Peyer's patch (tissue), 4 donors: Measurements from ENCODE around the gene ACTL10. TPM values are rescaled to one million over a fixed set of nuclear protein-coding genes. Genes with fewer than 3 reads are reported as not detected.

Experiments
- DNase-seq, 3 donors: peaks; one replicate each; pipeline ENCODE4 v3.0.0-alpha.2; 2017 to 2019
- H3K27ac ChIP-seq, 4 donors: fragments of 200-600 bp; sonication (generic); one replicate each; pipeline ENCODE4 v1.5.1; 2016 to 2019
- H3K27me3 ChIP-seq, 2 donors: fragments of 200-600 bp; sonication (generic); one replicate each; pipeline ENCODE4 v1.5.1; 2019
- H3K36me3 ChIP-seq, 3 donors: fragments of 200-600 bp; sonication (generic); one replicate each; pipeline ENCODE4 v1.5.1; 2016 to 2019
- H3K4me1 ChIP-seq, 4 donors: fragments of 200-600 bp; sonication (generic); one replicate each; pipeline ENCODE4 v1.5.1; 2016 to 2019
- H3K4me3 ChIP-seq, 4 donors: fragments of 200-600 bp; sonication (generic); 1 replicate in 3 of 4; 2 replicates in 1 of 4; pipeline ENCODE4 v1.5.1; 2016 to 2019; ENCODE audit warnings: mild to moderate bottlenecking in 1 of 4
- H3K9me3 ChIP-seq, 4 donors: fragments of 200-600 bp; sonication (generic); one replicate each; pipeline ENCODE4 v1.5.1; 2016 to 2019; ENCODE audit warnings: mild to moderate bottlenecking in 1 of 4
- POLR2A ChIP-seq, 2 donors: fragments of 450-650 bp; IDR thresholded peaks; one replicate each; pipeline ENCODE4 v1.5.1; 2017; ENCODE audit warnings: antibody characterized with exemption in 2 of 2, mild to moderate bottlenecking in 2 of 2, moderate library complexity in 2 of 2
- total RNA-seq, 4 donors: library from RNA; depleted of rRNA; stranded (reverse); fragments of >200 nt; gene quantifications; one replicate each; pipeline ENCODE4 v1.1.0, GENCODE V29; 2016
- TF ChIP-seq, protein P1 (sequence below), 6 experiments: fragments of 450-650 bp in 4 of 6; fragments of 200-600 bp in 2 of 6; sonication (generic) in 1 of 6; IDR thresholded peaks; one replicate each; pipeline ENCODE4 v1.5.1; 2017 to 2019; ENCODE audit warnings: antibody characterized with exemption in 6 of 6, mild to moderate bottlenecking in 3 of 6, moderate library complexity in 1 of 6

The ACTL10 gene
- total RNA-seq, 4 donors from 2014 or later = 1.2 to 3.1 (median 2.5) TPM; not detected in 1

DNA sequence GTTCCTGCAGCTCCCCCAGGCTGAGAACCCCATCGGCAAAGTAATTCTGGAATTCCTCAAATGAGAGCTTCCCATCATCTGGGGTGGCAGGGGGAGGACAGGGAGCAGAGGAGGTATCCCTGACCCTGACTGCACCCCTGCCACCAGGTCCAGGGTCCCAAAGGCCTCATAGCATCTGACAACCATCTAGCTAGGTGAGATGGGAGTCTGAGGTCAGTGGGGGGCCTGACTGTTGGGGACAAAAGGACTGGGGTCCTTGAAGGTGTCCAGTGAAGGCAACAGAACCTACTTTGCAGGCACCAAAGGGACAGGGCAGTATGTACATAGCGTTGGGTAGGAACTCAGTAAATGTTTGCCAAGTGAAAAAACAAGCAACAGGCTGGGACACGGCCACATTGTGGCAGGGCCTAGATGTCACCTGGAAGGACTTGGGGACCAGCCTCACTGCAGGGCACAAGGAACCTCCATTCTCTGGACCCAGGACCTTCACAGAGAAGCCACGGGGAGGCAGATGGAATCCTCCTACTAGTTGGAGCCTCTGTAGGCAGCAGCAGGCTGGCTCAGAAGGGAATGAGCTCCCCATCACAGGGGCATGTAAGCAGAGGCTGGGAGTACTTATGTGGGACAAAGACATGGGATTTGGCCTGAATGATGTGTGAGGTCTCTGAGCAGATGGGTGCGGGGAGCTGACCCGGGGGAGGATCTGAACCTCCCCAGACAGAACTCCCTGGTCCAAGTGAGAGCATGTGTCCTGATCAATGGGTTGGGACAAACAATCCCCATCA is 4.2 kb downstream of the ACTL10 start:
- H3K9me3 ChIP-seq = no peaks in the 10 kb centered on the region
- no peak overlapping the region for H3K4me3 ChIP-seq
- H3K4me1 ChIP-seq = peaks cover 0 to 53% (median 16%) of the 10 kb centered on the region in 4 donors
- H3K27ac ChIP-seq = no peak overlapping the region
- DNase-seq = no peak
- TF ChIP-seq, protein P1, sequence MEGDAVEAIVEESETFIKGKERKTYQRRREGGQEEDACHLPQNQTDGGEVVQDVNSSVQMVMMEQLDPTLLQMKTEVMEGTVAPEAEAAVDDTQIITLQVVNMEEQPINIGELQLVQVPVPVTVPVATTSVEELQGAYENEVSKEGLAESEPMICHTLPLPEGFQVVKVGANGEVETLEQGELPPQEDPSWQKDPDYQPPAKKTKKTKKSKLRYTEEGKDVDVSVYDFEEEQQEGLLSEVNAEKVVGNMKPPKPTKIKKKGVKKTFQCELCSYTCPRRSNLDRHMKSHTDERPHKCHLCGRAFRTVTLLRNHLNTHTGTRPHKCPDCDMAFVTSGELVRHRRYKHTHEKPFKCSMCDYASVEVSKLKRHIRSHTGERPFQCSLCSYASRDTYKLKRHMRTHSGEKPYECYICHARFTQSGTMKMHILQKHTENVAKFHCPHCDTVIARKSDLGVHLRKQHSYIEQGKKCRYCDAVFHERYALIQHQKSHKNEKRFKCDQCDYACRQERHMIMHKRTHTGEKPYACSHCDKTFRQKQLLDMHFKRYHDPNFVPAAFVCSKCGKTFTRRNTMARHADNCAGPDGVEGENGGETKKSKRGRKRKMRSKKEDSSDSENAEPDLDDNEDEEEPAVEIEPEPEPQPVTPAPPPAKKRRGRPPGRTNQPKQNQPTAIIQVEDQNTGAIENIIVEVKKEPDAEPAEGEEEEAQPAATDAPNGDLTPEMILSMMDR (IDR thresholded peaks at IDR 0.05) = no peak
- TF ChIP-seq POLR2A (IDR thresholded peaks at IDR 0.05) = no peak
- peaks cover 0 to 12% (median 0%) of the 10 kb centered on the region in 3 donors for H3K36me3 ChIP-seq
- no peaks in the 10 kb centered on the region for H3K27me3 ChIP-seq

DNA sequence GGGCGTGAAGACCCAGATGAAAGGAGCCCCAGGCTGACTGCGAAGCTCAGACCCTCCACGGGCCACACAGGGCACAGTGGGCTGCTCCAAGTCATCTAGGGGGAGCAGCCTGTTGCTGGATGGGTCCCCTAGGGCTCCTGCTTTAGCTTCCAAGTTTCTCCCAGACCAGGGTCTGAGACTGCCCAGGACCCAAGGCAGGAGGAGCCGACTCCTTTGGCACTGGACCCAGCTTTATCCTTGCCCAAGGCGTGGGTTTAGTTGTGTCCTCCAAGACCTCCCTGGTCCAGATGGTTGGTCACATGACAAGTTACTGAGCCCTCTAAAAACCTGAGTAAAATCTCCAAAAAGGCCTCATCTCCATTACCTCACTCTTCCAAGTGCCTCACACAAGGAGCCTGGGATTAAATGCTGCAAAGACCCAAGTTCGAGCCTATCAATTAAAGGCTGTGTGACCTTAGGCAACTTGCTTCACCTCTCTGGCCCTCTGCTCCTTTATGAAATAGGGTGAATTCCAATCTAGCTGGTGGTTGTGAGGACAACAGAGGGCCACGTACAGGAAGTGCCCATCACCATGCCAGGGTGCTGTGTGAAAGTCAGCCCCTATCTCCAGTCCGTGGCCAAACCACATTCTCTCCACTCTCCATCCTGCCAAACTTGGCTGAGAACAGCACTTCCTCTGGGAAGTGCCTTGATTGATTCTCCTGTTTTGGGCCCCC is 5.0 kb downstream of the ACTL10 start:
- TF ChIP-seq POLR2A (IDR thresholded peaks at IDR 0.05) = no peak
- TF ChIP-seq, protein P1 (IDR thresholded peaks at IDR 0.05) = no peak
- Histone ChIP-seq H3K9me3 (no peaks in the 10 kb centered on the region), H3K4me3 (no peak overlapping the region), H3K27ac (no peak overlapping the region), H3K27me3 (no peaks in the 10 kb centered on the region), H3K4me1 (peaks cover 0 to 53% (median 13%) of the 10 kb centered on the region in 4 donors), H3K36me3 (peaks cover 0 to 12% (median 0%) of the 10 kb centered on the region in 3 donors)
- DNase-seq = no peak

DNA sequence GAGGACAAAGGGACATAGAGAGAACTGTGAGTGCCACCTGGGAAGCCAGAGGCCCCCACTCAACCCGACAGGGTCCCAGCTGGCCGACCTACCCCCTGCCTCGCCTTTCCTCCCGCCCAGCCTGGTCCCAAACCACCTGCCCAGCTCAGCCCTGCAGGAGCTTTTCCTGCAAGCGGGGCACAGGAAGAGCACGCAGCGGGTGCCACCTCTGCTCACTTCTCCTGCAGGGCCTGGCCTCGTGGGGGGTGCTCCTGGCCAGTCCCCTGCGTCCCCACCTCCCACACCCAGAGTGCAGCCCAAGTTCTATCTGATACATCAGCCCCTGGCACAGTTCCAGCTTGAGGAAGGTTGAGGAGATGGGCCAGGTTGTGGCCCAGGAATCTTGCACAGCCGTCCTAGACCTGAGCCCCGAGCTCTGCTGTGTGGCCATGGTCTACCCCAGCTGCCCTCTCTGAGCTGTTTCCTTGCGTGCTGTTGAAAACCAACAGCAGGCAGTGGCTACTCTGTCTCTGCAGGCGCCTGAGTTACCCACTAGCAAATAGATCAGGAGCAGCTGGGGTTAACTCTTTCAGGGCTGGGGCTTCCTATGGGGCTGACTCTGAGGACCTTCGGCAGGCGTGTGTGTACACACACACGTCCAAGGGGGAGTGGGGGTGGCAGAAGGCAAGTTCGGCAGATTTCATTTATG is 5.8 kb downstream of the ACTL10 start:
- TF ChIP-seq POLR2A (IDR thresholded peaks at IDR 0.05) = no peak
- TF ChIP-seq, protein P1 (IDR thresholded peaks at IDR 0.05) = no peak
- H3K36me3 ChIP-seq = peaks cover 0 to 12% (median 0%) of the 10 kb centered on the region in 3 donors
- peak overlapping the region in 2 of 4 donors; percentile 90 to 93 for H3K4me3 ChIP-seq
- no peak for DNase-seq
- no peaks in the 10 kb centered on the region for H3K9me3 ChIP-seq
- H3K27me3 ChIP-seq = no peaks in the 10 kb centered on the region
- peaks cover 0 to 48% (median 13%) of the 10 kb centered on the region in 4 donors for H3K4me1 ChIP-seq
- no peak overlapping the region for H3K27ac ChIP-seq

DNA sequence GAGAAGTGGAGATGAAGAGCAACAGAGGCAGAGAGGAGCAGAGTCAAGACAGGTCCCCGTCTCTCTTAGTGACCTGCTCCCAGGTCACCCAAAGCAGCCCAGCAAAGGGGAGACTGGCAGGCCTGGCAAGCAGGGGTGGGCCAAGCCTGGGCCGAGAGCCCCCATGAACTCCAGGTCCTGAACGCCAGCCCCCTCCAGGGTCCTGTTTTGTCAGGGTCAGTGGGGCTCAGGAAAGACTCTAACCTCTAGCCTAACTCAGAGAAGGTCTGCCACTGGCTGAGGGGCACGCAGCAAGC is 6.3 kb downstream of the ACTL10 start:
- Histone ChIP-seq H3K4me1 (peaks cover 0 to 45% (median 12%) of the 10 kb centered on the region in 4 donors), H3K9me3 (no peaks in the 10 kb centered on the region), H3K27ac (peak overlapping the region in 1 of 4 donors; percentile 90), H3K36me3 (peaks cover 0 to 12% (median 0%) of the 10 kb centered on the region in 3 donors), H3K4me3 (peak overlapping the region; percentile 81 to 93 (median 88)), H3K27me3 (no peaks in the 10 kb centered on the region)
- DNase-seq = no peak
- TF ChIP-seq, protein P1 (IDR thresholded peaks at IDR 0.05) = no peak
- no peak for TF ChIP-seq POLR2A (IDR thresholded peaks at IDR 0.05)

DNA sequence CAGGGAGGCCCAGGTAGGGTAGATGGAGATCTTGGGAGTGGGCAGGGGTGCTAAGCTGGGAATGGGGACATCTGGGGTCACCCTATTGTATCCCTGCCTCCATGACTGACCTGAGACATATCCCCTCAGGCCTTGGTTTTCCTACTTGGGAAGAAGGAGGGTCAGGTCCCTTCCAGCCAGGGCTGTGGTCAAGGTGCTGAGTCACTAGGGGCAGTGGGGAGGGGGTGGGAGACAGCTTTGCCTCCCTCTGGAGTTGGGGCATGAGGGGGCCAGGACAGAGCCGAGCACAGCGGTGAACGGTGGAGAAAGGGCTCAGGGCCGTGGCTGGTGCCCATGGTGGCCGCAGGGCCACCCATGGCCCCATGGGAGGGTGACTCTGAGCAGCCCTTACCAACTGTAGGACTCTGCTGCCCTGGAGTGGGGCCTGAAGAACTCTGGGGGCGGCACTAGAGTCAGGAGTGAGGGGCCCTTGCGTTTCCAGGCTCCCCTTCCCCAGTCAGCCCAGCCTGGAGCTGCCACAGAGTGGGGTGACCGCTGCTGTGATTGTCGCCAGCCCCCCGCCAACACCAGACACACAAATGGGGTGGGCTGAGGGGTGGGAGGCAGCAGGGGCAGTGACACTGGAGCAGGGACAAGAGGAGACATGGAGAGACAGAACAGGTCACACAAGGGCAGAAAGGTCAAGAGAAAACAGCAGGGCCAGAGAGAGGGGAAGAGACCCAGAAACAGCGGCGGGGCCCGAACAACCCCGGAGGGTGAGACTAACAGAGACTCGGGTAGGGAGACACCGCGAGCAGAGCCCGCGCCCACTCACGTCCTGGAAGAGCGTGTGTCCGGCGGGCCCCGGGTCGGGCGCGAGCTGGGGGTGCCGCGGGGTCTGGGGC is 6.9 kb downstream of the ACTL10 start:
- Histone ChIP-seq H3K36me3 (peaks cover 0 to 10% (median 0%) of the 10 kb centered on the region in 3 donors), H3K4me1 (peaks cover 0 to 39% (median 11%) of the 10 kb centered on the region in 4 donors), H3K27ac (peak overlapping the region; percentile 82 to 90 (median 84)), H3K9me3 (no peaks in the 10 kb centered on the region), H3K4me3 (peak overlapping the region; percentile 81 to 93 (median 88)), H3K27me3 (no peaks in the 10 kb centered on the region)
- TF ChIP-seq, protein P1 (IDR thresholded peaks at IDR 0.05) = no peak
- TF ChIP-seq POLR2A (IDR thresholded peaks at IDR 0.05) = no peak
- no peak for DNase-seq
